HL-60 (cell line): ENCODE data around the gene UBR2.
"Not testable (repeated sequence)": the region's sequence is repeated elsewhere in the genome, so short reads cannot be mapped to it uniquely, and the experiment has no call there.

Experiments
- CTCF ChIP-seq: IDR thresholded peaks from one replicate; pipeline ENCODE4 v1.5.1; 2011; ENCODE audit warnings: low read length, control low read depth, inconsistent platforms; ENCODE audit not compliant: insufficient read depth
- GABPA ChIP-seq: IDR thresholded peaks from 2 replicates; pipeline ENCODE4 v1.6.1; 2012; ENCODE audit warnings: low read depth
- POLR2AphosphoS5 ChIP-seq: IDR thresholded peaks from 2 replicates; pipeline ENCODE4 v1.6.1; 2012; ENCODE audit warnings: low read depth
- TF ChIP-seq, protein P1 (sequence below): IDR thresholded peaks from 2 replicates; pipeline ENCODE4 v1.6.1; 2012; ENCODE audit warnings: low read depth; ENCODE audit not compliant: insufficient replicate concordance

GRCh38 chr6:42702786-42703185, 139.0 kb downstream of the UBR2 start:
- not testable (repeated sequence) for TF ChIP-seq CTCF, GABPA, POLR2AphosphoS5
- TF ChIP-seq, protein P1, sequence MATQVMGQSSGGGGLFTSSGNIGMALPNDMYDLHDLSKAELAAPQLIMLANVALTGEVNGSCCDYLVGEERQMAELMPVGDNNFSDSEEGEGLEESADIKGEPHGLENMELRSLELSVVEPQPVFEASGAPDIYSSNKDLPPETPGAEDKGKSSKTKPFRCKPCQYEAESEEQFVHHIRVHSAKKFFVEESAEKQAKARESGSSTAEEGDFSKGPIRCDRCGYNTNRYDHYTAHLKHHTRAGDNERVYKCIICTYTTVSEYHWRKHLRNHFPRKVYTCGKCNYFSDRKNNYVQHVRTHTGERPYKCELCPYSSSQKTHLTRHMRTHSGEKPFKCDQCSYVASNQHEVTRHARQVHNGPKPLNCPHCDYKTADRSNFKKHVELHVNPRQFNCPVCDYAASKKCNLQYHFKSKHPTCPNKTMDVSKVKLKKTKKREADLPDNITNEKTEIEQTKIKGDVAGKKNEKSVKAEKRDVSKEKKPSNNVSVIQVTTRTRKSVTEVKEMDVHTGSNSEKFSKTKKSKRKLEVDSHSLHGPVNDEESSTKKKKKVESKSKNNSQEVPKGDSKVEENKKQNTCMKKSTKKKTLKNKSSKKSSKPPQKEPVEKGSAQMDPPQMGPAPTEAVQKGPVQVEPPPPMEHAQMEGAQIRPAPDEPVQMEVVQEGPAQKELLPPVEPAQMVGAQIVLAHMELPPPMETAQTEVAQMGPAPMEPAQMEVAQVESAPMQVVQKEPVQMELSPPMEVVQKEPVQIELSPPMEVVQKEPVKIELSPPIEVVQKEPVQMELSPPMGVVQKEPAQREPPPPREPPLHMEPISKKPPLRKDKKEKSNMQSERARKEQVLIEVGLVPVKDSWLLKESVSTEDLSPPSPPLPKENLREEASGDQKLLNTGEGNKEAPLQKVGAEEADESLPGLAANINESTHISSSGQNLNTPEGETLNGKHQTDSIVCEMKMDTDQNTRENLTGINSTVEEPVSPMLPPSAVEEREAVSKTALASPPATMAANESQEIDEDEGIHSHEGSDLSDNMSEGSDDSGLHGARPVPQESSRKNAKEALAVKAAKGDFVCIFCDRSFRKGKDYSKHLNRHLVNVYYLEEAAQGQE = not testable (repeated sequence)
